GM10248 (cell line): Measurements from ENCODE around the gene RS1.
A peak's percentile ranks its signal among the peaks of the same experiment; 100 is the strongest.

Source experiments
- CTCF ChIA-PET: fragments of 300-600 bp; sonication (Branson Sonifier 250); formaldehyde crosslinking; extraction: SDS; loops from one replicate; lab custom pipeline; 2021; ENCODE audit warnings: antibody characterized with exemption; lab: Yijun Ruan, JAX
- POLR2A ChIA-PET: fragments of 350-650 bp; sonication (Branson Sonifier 250); formaldehyde crosslinking; extraction: SDS; loops from one replicate; lab custom pipeline; 2020; ENCODE audit warnings: antibody characterized with exemption; lab: Yijun Ruan, JAX
- DNase-seq: peaks from one replicate; pipeline ENCODE4 v3.0.0; 2012; ENCODE audit errors: extremely low spot score
- TF ChIP-seq, protein P1 (sequence below): IDR thresholded peaks from 2 replicates; pipeline ENCODE4 v1.5.1; 2012; ENCODE audit warnings: mild to moderate bottlenecking, low read depth; ENCODE audit errors: extremely low read depth, missing control alignments, control extremely low read depth

RS1 gene

DNA sequence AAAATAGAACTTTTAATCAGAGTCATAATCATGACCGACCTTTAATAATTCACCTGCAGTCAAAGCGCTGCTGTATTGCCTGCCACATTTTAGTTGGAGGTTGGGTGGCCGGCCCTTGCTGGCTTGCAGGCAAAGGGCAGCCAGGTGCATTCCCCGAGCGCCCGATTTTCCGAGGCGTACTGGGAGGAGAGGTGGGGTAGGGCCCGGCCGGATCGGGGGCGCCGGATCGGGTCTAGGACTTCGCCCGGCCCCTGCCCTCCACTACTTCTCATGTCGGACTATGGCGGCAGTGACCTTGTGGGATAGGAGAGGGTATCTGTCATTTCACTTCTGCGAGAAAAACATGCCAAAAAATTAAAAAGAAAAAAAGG is 2.5 kb upstream of the RS1 start:
- DNase-seq: peak; percentile 22
- TF ChIP-seq, protein P1, sequence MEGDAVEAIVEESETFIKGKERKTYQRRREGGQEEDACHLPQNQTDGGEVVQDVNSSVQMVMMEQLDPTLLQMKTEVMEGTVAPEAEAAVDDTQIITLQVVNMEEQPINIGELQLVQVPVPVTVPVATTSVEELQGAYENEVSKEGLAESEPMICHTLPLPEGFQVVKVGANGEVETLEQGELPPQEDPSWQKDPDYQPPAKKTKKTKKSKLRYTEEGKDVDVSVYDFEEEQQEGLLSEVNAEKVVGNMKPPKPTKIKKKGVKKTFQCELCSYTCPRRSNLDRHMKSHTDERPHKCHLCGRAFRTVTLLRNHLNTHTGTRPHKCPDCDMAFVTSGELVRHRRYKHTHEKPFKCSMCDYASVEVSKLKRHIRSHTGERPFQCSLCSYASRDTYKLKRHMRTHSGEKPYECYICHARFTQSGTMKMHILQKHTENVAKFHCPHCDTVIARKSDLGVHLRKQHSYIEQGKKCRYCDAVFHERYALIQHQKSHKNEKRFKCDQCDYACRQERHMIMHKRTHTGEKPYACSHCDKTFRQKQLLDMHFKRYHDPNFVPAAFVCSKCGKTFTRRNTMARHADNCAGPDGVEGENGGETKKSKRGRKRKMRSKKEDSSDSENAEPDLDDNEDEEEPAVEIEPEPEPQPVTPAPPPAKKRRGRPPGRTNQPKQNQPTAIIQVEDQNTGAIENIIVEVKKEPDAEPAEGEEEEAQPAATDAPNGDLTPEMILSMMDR: no peak
- ChIA-PET POLR2A (no interaction called here), CTCF (no interaction called here)

DNA sequence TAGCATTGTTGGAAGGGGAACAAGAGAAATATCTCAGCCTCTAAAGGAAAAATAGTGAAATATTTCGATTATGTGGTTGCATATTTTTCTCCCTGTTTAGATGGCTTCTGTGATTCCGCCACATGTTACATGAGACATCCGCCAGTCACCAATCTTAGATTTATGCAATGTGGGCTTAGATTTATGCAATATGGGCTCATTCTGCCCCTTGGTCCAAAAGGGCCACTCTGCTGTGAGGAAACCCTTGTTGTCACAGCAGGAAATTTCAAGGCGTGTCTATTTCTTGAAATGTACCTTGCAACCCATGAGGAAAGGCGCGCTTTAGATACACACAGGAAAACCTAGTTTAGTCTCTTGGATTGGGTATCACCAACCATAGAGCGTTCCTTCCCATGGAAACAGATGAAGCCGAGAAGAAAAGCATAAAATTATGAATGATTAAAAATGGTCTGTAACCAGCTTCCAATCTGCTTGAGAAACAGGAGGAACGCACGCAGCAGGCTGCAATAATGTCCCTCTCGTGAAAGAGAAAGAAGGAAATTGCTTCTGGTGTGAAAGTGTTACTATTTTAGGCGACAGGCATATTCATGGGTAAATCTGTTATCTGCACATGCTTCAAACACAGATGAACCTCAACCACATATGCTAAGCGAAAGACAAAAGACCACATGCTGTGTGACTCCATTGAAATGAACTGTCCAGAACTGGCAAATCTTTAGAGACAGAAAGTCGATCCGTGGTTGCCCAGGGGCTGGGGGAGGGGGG is 3.7 kb downstream of the RS1 start:
- TF ChIP-seq, protein P1: no peak
- ChIA-PET POLR2A (no interaction called here), CTCF (no interaction called here)
- DNase-seq: peak; percentile 22

DNA sequence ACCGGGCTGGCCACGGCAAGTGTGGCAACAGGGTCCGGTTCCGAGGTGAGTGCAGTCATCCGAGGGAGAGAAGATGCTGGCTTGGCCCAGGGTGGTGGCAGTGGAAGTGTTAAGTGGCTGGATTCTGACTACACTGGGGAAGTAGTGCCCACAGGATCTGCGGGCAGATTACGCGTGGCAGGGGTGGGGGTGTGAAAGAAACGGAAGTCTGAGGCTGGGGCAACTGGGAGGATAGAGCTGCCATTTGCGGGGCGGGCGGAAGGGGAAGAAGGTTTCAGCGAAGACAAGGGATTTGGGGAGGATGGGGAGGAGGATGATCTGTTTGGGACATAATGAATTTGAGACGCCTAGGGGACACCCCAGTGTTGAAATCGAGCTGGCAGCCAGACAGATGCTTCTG is 5.3 kb downstream of the RS1 start:
- TF ChIP-seq, protein P1: no peak
- DNase-seq: no peak
- ChIA-PET POLR2A (no interaction called here), CTCF (interaction anchor here (0.7 kb wide), 1 partner anchor 220 kb away, joined by 3 read pairs; no protein-coding TSS in a partner anchor)

DNA sequence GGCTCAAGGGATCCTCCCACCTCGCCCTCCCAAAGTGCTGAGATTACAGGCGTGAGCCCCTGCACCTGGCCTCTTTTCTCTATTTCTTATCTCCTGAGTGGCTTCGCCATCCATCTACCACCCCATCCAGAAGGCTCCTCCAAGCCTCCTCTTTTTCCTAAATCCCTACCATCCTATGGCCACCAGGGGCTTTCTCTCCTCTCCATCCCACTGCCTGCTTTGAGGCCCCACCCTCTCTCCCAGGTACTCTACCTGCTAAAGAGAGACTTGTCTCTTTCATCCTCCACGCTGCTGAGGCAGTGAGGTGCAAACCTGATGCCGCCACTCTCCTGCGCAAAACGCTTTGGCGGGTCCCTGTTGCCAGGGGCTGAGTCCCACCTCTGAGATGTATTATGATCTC is 7.0 kb downstream of the RS1 start:
- POLR2A ChIA-PET: no interaction called here
- TF ChIP-seq, protein P1: no peak
- CTCF ChIA-PET: no interaction called here
- no peak for DNase-seq

DNA sequence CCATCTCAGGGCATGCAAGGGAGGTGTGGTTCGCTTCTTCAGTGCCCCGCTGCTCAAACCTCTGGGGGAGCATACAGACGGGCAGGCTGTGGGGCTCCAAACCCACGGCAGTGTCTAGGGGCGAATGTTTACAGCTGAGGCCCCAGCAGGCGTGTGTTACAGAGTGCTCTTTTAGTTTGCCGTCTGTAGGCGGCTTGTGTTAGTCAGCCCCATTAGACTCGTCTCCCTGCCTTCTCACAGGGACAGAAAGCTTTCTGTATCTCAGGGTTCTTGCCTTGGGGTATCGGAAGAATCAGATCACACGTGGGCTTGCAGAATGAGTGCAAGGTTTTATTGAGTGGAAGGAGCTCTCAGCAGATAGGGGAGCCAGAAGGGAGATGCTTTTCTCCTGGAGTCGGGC is 10.6 kb downstream of the RS1 start:
- no peak for DNase-seq
- ChIA-PET CTCF (no interaction called here), POLR2A (no interaction called here)
- TF ChIP-seq, protein P1: no peak

DNA sequence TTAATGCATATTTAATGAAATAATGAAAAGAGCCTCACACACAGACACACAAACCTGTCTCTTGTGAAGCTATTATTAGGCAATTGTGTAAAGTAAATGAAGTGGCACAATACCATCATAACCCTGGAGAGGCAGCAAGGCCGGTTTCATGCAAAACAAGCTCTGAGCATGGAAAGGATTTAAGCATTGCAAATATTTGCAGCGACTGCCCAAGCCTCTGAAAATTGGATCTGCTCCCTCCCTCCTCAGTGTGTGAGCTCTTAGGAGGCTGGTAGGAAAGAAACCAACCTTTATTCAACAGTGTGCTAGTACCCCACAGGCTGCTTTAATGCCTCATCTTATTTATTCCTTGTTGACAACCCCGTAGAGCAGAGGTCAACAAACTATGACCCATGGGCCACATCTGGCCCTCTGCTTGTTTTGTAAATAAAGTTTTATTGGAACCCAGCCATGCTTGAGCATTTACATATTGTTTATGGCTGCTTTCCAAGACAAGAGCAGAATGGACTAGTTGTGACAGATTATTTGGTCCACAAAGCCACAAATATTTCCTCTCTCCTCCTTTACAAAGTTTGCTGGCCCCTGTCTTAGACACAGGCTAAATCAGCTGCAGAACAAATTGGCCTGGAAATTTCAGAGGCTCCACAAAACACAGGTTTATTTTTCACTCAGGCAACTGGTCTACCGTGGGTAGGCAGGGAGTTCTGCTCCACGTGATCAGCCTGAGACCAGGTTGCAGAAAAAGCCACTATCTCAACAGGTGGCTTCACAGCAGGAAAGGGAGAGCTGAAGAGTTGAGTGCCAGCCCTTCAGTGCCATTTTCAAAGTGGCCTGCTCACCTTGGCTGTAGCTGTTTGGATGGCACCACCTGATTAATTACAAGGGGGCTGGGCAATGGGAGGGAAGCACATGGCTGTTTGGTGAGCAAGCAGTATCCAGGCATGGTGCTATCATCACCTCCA is 16.8 kb downstream of the RS1 start:
- no peak for DNase-seq

More for the DNA sequence above, 16.8 kb downstream of the RS1 start:
- ChIA-PET POLR2A (no interaction called here), CTCF (no interaction called here)
- TF ChIP-seq, protein P1: no peak
